ENCODE measurements around the gene EPHA6. TPM values are rescaled to one million over a fixed set of nuclear protein-coding genes. Genes with fewer than 3 reads are reported as not detected.

EPHA6 gene
- total and polyA plus RNA-seq, 10 of the 15 experiments (the other 5 are each of a cell fraction or from before 2014, with no cell fraction given), result not detected

GRCh38 chr3:97464035-97464434, 649.6 kb downstream of the EPHA6 start:
- BruUV-seq (replicated peaks), result no TSS peak
- no peaks in the 10 kb centered on the region for H3K4me1 ChIP-seq (ENCODE audit: control insufficient read depth, insufficient read depth, low read length)
- no peak for DNase-seq (ENCODE audit: low read depth, low spot score)
- H3K36me3 ChIP-seq (ENCODE audit: control insufficient read depth in 2 of 2, insufficient read depth in 2 of 2, low read length in 1 of 2), result no peaks in the 10 kb centered on the region
- intact Hi-C loops (cut with micrococcal nuclease; ENCODE audit: unreplicated experiment), result no loop called here
- CTCF ChIA-PET, result no interaction called here
- no peak overlapping the region for H3K9ac ChIP-seq (ENCODE audit: control insufficient read depth, insufficient read depth, low read length)
- H3K79me2 ChIP-seq (ENCODE audit: control insufficient read depth, insufficient read depth, low read length), result no peaks in the 10 kb centered on the region
- no peak overlapping the region for H3K4me2 ChIP-seq (ENCODE audit: control insufficient read depth, insufficient read depth)
- no peak overlapping the region for H2AFZ ChIP-seq (ENCODE audit: control insufficient read depth, low read depth, low read length)
- H3K9me3 ChIP-seq (replicated peaks; ENCODE audit: control insufficient read depth, insufficient read depth, low read length), result no peaks in the 10 kb centered on the region
- no peak for FAIRE-seq
- no peak for ATAC-seq
- POLR2A ChIA-PET, result no interaction called here
- TF ChIP-seq BRCA1 (IDR thresholded peaks at IDR 0.05; ENCODE audit: low read depth, low read length), result no peak
- TF ChIP-seq RCOR1 (conservative IDR thresholded peaks at IDR 0.05; ENCODE audit: low read depth, low read length), result no peak
- TF ChIP-seq NFIC (IDR thresholded peaks at IDR 0.05; ENCODE audit: low read depth, low read length), result no peak
- TF ChIP-seq SUZ12 (IDR thresholded peaks at IDR 0.05; ENCODE audit: unreplicated experiment), result no peak
- TF ChIP-seq ATF7 (IDR thresholded peaks at IDR 0.05; ENCODE audit: low read depth), result no peak
- no peak for TF ChIP-seq IKZF2 (IDR thresholded peaks at IDR 0.05)
- TF ChIP-seq TARDBP (IDR thresholded peaks at IDR 0.05; ENCODE audit: borderline replicate concordance), result no peak
- no peak for TF ChIP-seq CBX5 (IDR thresholded peaks at IDR 0.05; ENCODE audit: low read depth)
- TF ChIP-seq SMC3 (IDR thresholded peaks at IDR 0.05; ENCODE audit: borderline replicate concordance, low read length), result no peak
- TF ChIP-seq ZNF622 (IDR thresholded peaks at IDR 0.05), result no peak
- TF ChIP-seq ESRRA (IDR thresholded peaks at IDR 0.05; ENCODE audit: low read length), result no peak
- TF ChIP-seq CHD4 (IDR thresholded peaks at IDR 0.05), result no peak
- TF ChIP-seq NBN (IDR thresholded peaks at IDR 0.05), result no peak
- TF ChIP-seq, protein P1, sequence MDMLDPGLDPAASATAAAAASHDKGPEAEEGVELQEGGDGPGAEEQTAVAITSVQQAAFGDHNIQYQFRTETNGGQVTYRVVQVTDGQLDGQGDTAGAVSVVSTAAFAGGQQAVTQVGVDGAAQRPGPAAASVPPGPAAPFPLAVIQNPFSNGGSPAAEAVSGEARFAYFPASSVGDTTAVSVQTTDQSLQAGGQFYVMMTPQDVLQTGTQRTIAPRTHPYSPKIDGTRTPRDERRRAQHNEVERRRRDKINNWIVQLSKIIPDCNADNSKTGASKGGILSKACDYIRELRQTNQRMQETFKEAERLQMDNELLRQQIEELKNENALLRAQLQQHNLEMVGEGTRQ (IDR thresholded peaks at IDR 0.05; ENCODE audit: borderline replicate concordance, low read depth, low read length), result no peak
- no peak for TF ChIP-seq SMARCA5 (IDR thresholded peaks at IDR 0.05)
- TF ChIP-seq CEBPZ (IDR thresholded peaks at IDR 0.05; ENCODE audit: low read depth, low read length), result no peak
- RAD21 ChIA-PET (ENCODE audit: unreplicated experiment), result no interaction called here
- no peaks in the 10 kb centered on the region for H3K27me3 ChIP-seq (replicated peaks in 1 of 2; ENCODE audit: control insufficient read depth in 2 of 2, insufficient read depth in 2 of 2, low read length in 1 of 2)
- 0% methylated on average over 1 of the region's 1 CpG for WGBS (ENCODE audit: insufficient coverage, insufficient replicate concordance, low lambda C conversion rate, missing lambda C conversion rate)
- SMC1A ChIA-PET (ENCODE audit: uncharacterized antibody, unreplicated experiment), result no interaction called here
- H4K20me1 ChIP-seq (ENCODE audit: control insufficient read depth, insufficient read depth), result no peaks in the 10 kb centered on the region
- no peak overlapping the region for H3K27ac ChIP-seq (ENCODE audit: control insufficient read depth, insufficient read depth)
- no peak overlapping the region for H3K4me3 ChIP-seq
- in situ Hi-C loops (cut with MboI), result no loop called here

All from GM12878 (cell line).